Anterior cingulate cortex (tissue), 58 donors: Measurements from ENCODE around the gene ZC3H4.

ENCODE experiments used
- DNase-seq, 58 donors: peaks; one replicate each; lab custom pipeline; 2025; lab: John Stamatoyannopoulos, UW

The ZC3H4 gene

GRCh38 chr19:47112997-47113849, at the start of gene ZC3H4:
Gene ZC3H4, minus strand, starts transcription at chr19:47113776. Its CDS starts 1,192 bp downstream, at chr19:47112584.
- DNase-seq = peak; percentile 85 to 99 (median 97)

DNA sequence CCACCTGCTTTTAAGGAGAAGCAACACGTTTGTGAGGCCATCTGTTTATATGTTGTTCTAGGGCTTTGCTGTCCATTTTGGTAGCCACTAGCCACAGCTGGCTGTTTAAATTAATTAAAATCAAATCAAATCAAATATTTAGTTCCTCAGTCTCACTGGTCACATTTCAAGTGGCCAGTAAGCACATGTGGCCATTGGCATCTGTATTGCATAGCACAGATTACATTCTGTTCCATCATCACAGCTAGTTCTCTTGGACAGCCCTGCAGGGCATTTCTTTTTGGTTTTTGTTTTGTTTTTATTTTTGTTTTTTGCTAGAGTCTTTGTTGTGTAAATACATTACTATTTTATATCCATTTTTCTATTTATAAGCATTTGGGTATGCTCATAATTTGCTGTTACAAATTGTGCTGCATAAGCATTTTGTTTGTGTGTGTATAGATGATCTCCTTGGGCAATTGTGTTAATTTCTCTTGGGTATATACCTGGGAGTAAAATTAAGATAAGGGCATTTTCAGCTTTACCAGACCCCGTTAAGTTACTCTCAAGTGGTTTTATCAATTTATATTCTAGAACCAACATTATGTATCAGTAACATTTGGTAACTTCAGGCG, 48.4 kb upstream of the ZC3H4 start:
- no peak for DNase-seq

GRCh38 chr19:47158879-47159503, 45.4 kb upstream of the ZC3H4 start:
- DNase-seq = no peak

GRCh38 chr19:47158367-47158791, 44.8 kb upstream of the ZC3H4 start:
- no peak for DNase-seq

DNA sequence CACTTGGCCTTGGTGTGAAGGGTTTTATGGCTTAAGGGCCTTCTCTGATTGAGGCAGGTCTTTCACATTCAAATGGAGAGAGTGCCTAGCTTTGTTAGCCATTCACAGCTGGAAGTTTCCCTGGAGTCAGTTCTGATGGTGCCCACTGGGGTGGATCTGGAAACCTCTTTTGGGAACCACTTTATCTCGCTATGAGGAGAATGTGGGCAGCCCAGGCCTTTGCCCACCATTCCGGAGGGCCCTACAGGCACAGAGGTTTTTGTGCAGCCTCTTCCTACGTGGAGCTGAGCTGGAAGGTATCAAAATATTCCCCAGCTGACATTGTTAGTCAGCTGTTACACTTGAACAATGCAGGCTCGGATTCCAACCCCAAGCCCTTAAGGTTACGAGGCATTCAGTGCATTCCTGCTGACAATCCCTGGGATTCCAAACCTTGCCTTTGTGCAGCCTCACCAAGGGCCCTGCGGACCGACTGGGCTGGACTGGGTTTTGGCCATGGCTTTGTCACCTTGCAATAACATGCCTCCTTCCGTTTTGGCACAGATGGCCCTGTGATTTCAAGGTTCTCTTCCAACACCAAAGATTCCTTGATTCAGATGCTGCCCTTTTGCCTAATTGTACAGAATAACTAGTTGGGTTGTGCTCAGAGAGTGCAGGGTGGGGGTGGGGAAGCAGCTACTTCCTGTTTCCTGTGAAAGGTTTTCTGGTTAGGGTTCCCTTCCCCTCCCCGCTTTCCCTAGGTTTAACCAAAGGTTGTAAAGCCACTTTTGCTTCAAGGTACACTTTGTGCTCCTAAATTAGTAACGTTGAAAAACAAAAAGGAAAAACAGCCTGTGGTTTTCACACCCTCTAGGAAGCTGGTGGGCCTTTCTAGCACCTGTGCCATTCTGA, 44.1 kb upstream of the ZC3H4 start:
- DNase-seq = peak in 6 of 58 donors; percentile 2 to 17 (median 7)

GRCh38 chr19:47156861-47157430, 43.4 kb upstream of the ZC3H4 start:
- no peak for DNase-seq

GRCh38 chr19:47155148-47155547, 41.6 kb upstream of the ZC3H4 start:
- no peak for DNase-seq

GRCh38 chr19:47153266-47153665, 39.7 kb upstream of the ZC3H4 start:
- no peak for DNase-seq

- DNase-seq = no peak
These were observed 39.1 kb upstream of the ZC3H4 start for GRCh38 chr19:47152632-47153031.

DNA sequence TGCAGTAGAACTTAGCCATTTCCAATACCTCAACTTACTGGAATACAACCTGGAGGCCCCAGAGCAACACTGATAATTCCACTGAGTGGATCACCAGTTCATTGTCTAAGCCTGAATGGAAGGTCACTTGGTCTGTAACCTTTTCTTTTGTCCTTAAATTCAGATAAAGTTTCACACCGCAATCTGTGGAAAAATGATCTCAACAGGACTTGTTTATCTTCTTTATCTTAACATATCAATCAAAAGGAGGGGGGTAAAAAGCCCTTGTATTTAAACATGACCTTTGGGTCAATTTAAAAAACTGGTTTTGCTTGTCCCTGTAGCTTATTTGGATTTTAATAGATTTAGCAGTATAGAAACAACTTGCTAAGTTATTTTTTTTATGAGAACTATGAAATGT, 38.6 kb upstream of the ZC3H4 start:
- DNase-seq = no peak

DNA sequence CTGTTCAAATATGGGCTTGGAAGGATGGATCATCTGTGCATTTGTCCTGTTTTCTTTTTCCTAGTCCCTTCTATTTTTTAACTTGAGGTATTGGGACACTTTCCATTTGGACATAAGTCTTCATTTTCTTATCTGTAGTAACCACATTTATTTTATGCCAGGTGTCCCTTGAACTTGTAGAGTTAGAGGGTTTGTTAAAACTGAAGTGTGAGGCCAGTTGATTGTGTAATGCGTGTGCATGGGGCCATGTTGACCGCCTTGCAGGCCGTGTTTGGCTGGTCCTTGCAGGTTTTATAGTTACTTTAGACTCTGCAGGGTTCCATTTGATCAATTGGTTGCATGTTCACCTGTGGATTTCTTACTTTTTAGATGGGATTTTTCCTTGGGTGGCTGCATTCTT, 38.1 kb upstream of the ZC3H4 start:
- no peak for DNase-seq

DNA sequence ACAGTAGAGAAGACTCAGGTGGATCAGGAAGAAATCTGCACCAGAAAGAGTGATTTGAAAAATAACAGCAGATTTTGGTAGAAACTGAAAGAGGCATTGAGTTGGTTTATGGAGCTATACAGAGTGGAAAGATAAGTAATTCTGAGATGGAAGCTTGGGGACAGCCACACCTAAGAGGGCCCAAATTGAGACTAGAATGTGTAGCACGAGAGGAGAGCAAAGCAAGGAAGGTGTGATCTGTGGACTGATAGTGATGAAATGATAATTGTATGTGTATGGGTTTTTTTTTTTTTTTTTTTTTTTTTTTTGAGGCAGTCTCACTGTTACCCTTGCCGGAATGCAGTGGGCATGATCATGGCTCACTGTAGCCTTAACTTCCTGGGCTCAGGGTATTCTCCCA, 33.3 kb upstream of the ZC3H4 start:
- DNase-seq = no peak

GRCh38 chr19:47145639-47146486, 32.3 kb upstream of the ZC3H4 start:
- DNase-seq = no peak

GRCh38 chr19:47144630-47145029, 31.1 kb upstream of the ZC3H4 start:
- DNase-seq = no peak

GRCh38 chr19:47143322-47144073, 29.9 kb upstream of the ZC3H4 start:
- DNase-seq = no peak

DNA sequence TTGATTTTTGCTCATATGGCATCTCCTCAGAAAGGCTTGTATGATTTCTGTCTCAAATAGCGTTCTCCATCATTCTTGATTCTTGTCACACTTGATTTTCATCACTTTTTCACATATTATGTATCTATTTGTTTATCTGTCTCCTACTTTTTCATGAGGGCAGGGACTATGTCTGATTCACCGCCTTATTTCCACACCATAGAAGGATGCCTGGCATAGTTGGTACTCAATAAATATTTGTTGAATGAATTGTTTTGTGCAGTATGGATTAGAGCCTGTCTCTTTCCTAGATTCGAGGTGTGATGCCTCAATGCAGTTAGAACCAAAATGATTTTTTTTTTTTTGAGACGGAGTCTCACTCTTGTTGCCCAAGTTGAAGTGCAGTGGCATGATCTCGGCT, 29.2 kb upstream of the ZC3H4 start:
- no peak for DNase-seq

DNA sequence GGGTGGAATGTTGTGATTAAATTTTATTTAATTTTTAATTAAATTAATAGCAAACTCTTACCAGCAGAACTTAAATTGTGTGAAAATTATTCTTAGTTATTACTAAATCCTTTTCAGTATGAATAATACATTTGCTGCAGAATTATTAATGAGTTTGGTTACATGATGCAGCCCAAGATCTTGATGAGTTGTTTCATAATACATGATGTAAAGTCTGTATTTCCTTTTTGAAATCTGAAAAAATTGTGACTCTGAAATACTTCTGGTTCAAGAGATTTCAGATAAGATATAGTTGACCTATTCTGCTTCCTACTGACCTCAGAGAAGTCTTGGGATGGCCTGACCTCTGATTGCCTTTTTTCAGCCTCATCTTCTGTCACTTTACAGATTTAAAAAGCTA, 28.1 kb upstream of the ZC3H4 start:
- DNase-seq = no peak

DNA sequence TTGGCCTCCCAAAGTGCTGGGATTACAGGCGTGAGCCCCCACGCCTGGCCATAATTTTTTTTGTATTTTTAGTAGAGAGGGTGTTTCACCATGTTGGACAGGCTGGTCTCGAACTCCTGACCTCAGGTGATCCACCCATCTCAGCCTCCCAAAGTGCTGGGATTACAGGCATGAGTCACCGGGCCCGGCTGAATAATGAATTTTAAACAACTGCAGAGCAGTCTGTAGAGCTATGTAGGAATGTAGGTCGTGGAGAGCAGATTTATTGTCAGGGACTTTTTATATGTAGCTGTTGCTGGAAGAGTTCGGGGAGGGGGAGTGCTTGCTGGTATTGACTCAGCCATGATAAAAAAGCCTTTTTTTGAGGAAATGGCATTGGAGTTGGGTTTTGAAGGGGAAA, 27.7 kb upstream of the ZC3H4 start:
- DNase-seq = peak in 1 of 58 donors; percentile 3
